T-helper 2 cell (primary cell): ENCODE measurements around the gene ZACN.
"Not testable (repeated sequence)": the region's sequence is repeated elsewhere in the genome, so short reads cannot be mapped to it uniquely, and the experiment has no call there.

Experiments
- DNase-seq, 5 experiments: peaks; one replicate each; pipeline versions ENCODE4 v3.0.0 to v3.0.0-alpha.2; 2012 to 2022

The ZACN gene

DNA sequence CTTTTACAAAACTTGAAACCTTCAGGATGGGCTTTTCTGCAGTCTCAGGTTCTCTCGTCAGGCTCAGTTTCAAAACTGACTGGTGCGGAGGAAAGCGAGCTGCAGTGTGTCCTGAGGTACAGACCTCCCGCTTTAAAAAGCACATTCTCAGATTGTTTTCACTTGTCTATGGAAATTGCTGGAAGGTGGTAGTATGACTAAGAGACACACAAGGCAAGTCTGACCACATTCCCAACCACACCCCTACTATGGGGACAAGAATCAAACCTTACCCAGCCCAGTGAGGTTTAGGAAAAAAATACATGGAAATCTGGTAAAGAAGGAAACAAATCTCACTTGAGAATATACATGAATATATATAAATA lies 24.9 kb upstream of the ZACN start:
- no peak for DNase-seq

DNA sequence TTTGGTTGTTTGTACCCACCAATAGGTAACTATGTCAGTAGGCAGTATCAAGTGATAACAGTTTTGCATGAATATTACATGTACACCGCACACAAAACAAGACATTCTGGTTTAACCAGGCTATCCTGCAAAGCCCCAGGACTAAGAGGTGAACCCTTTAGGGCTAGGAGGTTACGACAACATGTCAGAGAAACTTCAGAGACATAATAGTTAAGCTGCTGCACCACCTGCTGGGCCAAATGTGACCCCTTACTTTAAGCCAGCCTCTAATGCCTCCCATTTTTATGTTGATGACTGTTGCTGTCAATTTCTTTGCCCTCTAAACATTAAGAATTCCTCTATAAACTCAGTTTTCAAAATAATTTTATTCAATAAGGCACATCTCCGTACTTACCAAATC lies 22.1 kb upstream of the ZACN start:
- DNase-seq: no peak

DNA sequence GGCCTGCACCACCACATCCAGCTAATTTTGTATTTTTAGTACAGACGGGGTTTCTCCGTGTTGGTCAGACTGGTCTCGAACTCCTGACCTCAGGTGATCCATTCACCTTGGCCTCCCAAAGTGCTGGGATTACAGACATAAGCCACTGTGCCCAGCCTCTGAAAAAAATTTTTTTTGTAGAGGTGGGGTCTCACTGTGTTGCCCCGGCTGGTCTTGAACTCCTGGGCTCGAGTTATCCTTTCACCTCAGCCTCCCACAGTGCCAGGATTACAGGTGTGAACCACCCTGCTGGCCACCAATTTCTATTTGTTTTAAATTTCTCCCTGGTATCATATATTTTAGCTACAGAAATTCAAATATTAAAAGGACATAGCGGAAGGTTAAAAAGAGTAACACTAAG lies 20.7 kb upstream of the ZACN start:
- DNase-seq: not testable (repeated sequence)

DNA sequence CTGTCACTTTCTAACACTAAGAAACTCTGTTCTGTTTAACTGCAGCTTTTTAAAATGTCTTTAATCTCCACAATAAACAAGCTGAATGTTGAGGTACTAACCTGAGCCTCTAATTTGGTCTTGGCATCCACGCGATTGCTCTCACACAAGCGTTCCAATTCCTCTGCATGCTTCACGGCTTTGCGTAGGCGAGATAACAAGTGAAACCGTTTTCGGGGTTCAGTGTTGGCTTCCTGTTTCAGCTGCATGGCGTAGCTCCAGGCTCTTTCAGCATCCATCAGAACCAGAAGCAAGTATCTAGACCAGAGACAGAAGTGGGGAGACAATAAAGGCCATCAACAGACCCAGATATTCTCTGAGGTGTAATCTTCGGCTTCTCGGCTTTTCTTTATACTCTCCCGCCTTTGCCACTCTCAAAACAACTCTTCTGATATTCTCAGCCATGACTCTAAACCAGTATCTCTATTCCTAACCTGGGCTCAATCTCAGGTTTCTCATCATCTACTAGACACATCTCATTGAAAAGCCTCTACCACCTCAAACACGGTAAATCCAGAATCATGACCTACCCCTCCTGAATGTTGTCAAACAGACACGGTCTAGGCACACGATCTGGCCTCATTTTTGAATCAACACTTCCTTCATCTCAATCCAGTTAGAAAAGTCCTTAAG lies 15.0 kb upstream of the ZACN start:
- DNase-seq: peak in 4 of 5 experiments; percentile 6 to 77 (median 32)

DNA sequence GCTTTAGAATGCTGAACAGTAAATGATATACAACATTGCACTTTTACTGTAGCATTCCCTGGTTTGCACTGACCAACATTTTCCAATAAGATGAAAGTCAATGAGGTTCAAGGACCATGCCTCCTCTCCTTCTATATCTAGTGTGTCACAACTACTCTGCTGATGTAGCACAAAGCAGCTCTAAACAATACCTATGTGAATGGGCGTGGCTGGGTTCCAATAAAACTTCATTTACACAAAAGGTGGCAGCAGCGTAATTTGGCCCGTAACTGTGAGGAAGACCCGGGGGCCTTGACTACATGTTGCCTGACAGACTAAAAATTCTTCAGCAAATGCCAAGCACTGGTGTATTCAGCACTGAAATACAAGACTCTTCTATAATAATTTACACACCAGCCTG lies 13.2 kb upstream of the ZACN start:
- DNase-seq: no peak

DNA sequence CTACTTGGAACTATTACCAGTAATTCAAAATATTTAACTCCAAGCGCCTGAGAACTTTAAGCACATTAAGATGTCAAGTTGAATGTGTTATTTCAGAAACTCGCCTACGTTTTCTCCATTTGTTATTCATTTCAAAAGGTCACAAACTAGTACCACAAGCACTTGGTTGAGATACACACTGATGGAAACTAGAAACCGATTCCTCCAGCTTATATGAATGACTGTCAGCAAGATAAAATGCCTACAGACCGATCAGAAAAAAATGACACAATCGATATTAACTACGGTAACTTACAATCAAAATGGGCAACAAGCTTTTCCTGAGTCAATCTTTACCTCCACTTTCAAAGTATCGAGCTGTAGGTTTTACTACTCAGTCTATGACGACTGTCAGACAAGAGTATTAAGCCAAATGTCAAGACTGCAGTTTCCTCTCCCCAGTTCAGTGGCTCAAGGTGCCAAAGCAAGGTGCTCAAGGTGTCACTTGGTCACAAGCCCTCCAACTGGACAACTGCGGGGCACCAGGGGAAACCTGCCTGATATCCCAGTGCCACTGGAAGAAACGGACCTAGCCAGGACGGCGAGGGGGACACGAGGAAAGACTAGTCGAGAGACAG lies 7.3 kb upstream of the ZACN start:
- peak in 1 of 5 experiments; percentile 11 for DNase-seq

DNA sequence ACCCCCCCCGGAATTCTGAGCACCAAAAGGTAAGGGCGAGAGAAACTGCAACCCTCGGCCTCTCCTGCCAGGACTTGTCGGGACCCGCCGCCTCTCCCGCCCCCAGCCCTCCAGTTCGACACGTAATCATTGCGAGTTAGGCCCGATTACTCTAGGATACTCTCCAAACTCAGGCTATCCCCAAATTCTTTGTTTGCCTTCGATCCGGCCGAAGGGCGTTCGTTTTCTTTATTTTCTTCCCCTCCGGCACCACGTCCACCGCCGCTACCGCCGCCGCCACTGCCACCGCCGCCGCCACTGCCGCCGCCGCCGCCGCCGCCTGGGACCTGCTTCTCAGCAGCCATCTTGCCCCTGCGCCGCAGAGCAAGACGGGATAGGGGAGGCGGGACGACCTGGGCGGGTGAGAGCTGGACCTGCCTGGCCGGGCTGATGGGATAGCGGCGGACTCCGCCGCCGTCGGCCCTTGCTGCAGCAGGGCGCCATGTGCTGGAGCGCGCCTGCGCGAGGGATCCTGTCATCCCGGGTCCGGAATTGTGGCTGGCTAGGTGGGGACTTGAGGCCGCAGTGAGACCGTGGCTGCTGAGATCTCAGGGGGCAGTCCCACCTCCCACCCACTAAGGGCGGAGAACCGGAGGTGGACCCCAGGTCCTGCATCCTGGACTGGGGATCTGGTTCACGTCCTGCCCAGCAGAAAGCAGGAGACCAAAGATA lies 6.7 kb upstream of the ZACN start, which contains the start of gene SRP68:
SRP68 (minus strand) TSS at position 370 of the 711 bp plus-strand sequence; CDS start at position 344, 26 bp downstream.
- peak; percentile 59 to 89 (median 72) for DNase-seq

DNA sequence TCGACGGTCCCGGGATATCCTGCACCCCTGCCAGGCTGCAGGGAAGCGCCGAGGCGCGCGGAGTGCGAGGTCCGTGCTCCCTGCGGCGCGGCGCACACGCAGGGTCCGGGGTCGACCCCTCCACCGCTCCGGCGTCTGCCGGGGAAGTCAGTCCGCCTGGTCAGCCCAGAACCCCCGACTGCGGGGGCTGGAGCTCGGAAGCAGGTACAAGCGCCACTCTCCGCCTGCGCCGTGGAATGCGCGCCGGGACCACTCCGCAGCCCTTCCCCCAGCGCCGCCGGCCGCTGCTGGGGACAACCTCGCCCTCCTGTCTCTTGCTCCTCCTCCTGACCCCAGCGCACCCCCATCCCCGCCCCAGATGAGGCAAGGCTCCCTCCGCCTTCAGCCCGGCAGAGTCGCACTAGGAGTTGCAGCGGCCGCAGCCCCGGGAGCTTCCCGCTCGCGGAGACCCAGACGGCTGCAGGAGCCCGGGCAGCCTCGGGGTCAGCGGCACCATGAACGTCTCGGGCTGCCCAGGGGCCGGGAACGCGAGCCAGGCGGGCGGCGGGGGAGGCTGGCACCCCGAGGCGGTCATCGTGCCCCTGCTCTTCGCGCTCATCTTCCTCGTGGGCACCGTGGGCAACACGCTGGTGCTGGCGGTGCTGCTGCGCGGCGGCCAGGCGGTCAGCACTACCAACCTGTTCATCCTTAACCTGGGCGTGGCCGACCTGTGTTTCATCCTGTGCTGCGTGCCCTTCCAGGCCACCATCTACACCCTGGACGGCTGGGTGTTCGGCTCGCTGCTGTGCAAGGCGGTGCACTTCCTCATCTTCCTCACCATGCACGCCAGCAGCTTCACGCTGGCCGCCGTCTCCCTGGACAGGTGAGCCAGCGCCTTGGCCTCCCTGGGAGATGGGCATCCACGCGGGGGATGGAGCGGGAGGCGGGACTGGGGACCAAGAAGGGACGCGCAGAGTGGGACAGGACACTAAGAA lies 4.3 kb upstream of the ZACN start, which contains the start of gene GALR2:
GALR2 (plus strand) TSS at position 392 of the 974 bp plus-strand sequence; CDS start at position 495, 103 bp downstream.
- no peak for DNase-seq

DNA sequence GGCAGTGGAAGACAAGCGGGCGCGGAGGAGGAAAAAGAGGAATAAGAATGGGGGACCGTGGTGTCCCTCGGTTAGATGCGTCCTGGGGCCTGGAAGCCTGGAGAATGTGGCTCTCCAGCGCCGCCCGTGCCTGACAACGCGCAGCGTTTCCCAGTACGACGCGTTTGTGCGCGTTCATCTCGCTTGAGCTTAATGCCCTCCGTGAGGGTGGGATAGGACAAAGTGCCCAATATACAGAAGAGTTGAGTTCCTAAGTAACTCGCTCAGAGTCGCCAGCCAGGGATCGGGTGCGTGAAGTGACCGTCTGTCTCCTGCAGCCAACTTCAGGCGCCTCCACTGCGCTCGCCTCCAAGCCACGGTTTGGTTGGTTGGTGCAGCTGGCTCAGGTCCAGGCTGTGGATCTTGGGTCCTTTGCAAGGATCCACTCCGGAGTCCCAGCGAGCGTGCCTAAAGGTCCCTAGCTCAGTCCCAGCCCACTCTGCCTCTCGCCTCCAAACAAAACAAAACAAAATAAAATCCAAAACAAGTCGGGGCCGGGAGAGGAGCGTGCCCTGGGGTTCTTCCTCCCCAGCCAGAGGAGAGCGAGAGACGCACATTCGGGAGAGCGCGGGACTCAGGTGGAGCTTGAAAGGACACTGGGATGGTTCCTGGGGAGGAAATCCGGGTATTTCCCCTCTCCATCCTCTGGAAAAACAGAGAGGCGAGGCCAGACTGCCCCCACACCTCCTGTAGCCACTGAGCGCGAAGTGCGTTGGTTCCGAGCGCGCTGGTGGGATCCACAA lies 3.4 kb upstream of the ZACN start:
- no peak for DNase-seq

DNA sequence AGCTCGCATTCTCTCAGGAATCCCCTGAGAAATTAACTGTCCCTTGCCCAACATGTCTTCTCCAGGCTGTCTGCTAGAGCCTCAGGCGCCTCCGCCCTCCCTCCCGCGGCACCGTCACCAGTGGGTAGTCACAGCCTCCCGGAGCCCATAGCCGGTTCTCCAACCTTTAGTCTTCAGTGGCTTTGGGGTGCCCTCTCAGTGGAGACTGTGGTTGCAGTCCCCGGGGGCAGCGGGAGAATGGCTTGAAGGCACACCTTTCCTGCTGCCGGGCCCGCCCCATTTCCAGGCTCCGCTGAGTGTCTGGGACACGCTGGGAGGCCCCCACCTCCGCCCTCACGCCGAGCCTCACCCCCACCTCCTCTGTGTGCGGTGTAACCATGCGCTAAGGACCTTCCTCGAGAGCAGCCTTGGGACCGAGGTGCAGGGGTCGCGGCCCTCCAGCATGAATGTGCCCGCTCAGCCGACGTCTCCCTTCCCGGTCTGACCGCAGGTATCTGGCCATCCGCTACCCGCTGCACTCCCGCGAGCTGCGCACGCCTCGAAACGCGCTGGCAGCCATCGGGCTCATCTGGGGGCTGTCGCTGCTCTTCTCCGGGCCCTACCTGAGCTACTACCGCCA lies 2.7 kb upstream of the ZACN start:
- DNase-seq: no peak

DNA sequence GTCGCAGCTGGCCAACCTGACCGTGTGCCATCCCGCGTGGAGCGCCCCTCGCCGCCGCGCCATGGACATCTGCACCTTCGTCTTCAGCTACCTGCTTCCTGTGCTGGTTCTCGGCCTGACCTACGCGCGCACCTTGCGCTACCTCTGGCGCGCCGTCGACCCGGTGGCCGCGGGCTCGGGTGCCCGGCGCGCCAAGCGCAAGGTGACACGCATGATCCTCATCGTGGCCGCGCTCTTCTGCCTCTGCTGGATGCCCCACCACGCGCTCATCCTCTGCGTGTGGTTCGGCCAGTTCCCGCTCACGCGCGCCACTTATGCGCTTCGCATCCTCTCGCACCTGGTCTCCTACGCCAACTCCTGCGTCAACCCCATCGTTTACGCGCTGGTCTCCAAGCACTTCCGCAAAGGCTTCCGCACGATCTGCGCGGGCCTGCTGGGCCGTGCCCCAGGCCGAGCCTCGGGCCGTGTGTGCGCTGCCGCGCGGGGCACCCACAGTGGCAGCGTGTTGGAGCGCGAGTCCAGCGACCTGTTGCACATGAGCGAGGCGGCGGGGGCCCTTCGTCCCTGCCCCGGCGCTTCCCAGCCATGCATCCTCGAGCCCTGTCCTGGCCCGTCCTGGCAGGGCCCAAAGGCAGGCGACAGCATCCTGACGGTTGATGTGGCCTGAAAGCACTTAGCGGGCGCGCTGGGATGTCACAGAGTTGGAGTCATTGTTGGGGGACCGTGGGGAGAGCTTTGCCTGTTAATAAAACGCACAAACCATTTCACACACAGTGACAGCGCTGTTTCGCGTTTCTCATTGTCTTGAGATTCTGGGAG lies 2.0 kb upstream of the ZACN start:
- peak in 3 of 5 experiments; percentile 48 to 79 (median 53) for DNase-seq

DNA sequence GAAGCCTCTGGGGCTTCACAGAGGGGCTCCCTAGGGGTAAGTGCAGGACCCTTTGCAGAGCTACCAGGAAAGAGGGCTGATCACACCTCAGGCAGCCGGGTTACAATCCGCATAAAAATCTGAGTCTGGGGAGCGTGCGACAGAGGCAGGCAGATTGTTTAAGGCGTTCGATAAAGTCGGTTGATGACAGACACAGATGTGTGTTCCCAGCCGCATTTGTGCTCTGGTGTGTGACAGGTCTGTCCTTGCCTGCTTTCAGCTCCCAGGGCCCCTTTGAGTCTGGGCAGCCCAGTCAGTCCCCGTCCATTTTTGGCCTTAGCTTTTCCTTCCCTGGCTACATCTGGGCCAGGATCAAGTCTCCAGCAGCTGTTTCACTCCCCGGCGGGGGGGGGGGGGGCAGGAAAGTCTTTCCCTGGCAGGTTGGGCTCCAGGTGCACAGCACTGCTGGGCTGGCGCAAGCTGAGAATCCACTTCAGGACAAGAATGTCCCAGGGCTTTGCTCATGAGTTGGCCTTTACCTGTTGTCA lies 1.3 kb upstream of the ZACN start:
- DNase-seq: no peak

DNA sequence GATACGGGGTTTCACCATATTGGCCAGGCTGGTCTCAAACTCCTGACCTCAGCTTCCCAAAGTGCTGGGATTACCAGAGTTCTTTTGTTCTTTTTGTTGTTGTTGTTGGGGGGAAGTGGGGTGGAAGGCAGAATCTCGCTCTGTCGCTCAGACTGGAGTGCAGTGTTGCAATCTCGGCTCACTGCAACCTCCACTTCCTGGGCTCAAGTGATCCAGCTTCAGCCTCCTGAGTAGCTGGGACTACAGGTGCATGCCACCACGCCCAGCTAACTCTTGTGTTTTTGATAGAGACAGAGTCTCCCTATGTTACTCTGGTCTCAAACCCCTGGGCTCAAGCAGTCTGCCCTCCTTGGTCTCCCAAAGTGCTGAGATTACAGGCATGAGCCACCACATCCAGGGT lies 612 bp upstream of the ZACN start:
- DNase-seq: not testable (repeated sequence)

DNA sequence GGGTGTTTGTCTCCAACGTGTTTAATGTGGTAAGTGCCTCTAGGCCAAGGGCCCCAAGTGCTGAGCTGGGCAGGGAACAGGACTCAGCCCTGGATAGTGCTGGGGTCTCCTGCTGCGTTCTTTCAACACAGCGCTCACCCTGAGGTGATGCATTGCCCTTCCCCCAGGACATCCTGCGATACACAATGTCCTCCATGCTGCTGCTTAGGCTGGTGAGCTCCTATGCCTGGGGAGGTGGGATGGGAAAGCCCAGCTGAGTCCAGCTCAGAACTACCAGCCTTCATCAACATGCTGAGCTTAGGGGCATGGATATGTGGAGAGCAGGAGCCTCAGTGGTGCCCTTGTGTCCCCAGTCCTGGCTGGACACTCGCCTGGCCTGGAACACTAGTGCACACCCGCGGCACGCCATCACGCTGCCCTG lies 563 bp downstream of the ZACN start:
- DNase-seq: no peak

DNA sequence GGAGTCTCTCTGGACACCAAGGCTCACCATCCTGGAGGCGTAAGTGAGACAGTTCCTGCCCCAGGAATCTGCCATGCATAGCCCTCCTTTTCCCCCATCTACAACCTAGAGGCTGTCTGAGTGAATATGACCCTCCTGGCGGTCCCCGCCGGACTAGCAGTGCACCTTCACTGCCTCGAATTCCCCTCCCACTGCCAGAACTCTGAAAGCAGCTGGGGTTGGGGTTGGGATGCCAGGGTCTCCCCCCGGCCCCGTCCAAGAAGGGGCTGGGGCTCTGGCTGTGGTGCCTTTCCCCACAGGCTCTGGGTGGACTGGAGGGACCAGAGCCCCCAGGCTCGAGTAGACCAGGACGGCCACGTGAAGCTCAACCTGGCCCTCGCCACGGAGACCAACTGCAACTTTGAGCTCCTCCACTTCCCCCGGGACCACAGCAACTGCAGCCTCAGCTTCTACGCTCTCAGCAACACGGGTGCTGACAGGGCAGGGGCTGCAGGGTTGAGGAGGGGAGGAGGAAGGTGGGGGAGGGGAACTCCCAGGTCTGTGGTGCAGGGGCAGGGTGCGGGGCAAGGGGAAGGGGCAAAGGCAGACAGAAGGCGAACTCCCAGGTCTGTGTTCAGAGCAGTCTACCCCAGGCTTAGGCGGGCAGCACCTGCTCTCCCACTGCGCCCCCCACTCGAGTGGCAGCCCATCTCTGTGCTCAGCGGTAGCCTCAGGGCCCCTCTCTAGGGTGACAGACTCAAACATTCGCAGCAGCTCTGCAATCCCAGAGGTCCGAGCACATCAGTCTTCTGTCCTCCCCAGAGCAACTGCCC lies 1.2 kb downstream of the ZACN start:
- no peak for DNase-seq

DNA sequence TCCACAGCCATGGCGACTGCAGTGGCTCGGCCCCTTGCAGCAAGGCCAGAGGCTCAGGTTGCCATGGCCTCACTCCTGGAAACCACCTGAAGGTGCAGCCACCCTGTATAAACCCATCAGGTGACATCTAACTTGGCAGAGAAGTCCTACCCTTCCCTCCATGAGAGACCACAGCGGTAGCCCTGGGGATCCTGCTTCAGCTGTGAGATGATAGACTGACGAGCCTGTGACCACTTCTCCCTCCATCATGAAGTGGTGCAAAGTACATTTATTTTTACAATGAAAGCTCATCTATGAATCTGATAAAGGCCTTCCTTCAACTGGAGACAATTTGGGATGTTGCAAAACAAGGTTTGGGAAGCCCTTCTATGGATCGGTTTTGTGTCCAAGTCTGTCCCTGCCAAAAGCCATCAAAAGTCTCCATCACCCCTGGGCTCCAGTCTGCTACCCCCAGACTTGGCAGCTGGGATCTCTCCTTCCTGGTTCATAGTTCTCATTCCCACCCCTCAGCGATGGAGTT lies 1.8 kb downstream of the ZACN start:
- DNase-seq: no peak

DNA sequence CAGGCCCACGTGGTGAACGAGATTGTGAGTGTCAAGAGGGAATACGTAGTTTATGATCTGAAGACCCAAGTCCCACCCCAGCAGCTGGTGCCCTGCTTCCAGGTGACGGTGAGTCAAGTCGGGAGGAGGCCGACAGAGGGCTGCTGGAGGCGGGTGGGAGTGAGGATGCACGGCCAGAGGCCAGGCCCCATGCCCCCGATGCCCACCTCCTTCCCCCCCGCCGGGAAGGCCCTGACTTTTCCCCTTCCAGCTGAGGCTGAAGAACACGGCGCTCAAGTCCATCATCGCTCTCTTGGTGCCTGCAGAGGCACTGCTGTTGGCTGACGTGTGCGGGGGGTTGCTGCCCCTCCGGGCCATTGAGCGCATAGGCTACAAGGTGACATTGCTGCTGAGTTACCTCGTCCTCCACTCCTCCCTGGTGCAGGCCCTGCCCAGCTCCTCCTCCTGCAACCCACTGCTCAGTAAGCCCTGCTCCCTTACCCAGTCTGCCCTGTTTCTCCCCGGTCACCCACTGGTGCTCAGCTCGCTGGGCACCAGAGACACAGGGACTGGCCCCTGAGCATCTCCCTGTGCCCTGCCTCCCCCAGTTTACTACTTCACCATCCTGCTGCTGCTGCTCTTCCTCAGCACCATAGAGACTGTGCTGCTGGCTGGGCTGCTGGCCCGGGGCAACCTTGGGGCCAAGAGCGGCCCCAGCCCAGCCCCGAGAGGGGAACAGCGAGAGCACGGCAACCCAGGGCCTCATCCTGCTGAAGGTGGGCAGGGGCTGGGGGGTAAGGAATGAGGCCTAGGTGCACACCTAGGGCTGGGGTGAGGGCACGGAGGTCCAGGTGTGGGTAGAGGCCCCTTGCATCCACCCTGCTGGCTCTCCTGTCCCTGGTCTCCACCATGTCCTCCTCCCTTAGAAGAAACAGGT lies 2.6 kb downstream of the ZACN start:
- no peak for DNase-seq
